ENCODE measurements around the gene ARID1B.

Gene ARID1B

GRCh38 chr6:156782691-156783320 lies 5.6 kb downstream of the ARID1B start:
- in situ Hi-C loops (cut with HindIII; ENCODE audit: low sequenced_read_pairs) = no loop called here
- H3K4me3 ChIP-seq (ENCODE audit: low read depth, low read length) = peak overlapping the region; percentile 34
- peak; percentile 40 for DNase-seq (ENCODE audit: low read depth, low spot score)
- no peak for TF ChIP-seq CTCF (IDR thresholded peaks at IDR 0.05; ENCODE audit: low read depth, low read length)

- TF ChIP-seq CTCF (IDR thresholded peaks at IDR 0.05; ENCODE audit: low read depth, low read length) = no peak
- H3K4me3 ChIP-seq (ENCODE audit: low read depth, low read length) = no peak overlapping the region
- in situ Hi-C loops (cut with HindIII; ENCODE audit: low sequenced_read_pairs) = no loop called here
- DNase-seq (ENCODE audit: low read depth, low spot score) = no peak
These were observed 6.8 kb downstream of the ARID1B start for GRCh38 chr6:156783958-156784357.

- in situ Hi-C loops (cut with HindIII; ENCODE audit: low sequenced_read_pairs) = no loop called here
These were observed 9.5 kb downstream of the ARID1B start for GRCh38 chr6:156786652-156787051.

GRCh38 chr6:156787569-156788492 lies 10.7 kb downstream of the ARID1B start:
- no peak for DNase-seq (ENCODE audit: low read depth, low spot score)
- H3K4me3 ChIP-seq (ENCODE audit: low read depth, low read length) = no peak overlapping the region
- in situ Hi-C loops (cut with HindIII; ENCODE audit: low sequenced_read_pairs) = no loop called here
- no peak for TF ChIP-seq CTCF (IDR thresholded peaks at IDR 0.05; ENCODE audit: low read depth, low read length)

More at GRCh38 chr6:156786652-156787051, 9.5 kb downstream of the ARID1B start:
- no peak overlapping the region for H3K4me3 ChIP-seq (ENCODE audit: low read depth, low read length)
- DNase-seq (ENCODE audit: low read depth, low spot score) = no peak
- TF ChIP-seq CTCF (IDR thresholded peaks at IDR 0.05; ENCODE audit: low read depth, low read length) = no peak

- no peak for DNase-seq (ENCODE audit: low read depth, low spot score)
- TF ChIP-seq CTCF (IDR thresholded peaks at IDR 0.05; ENCODE audit: low read depth, low read length) = no peak
- in situ Hi-C loops (cut with HindIII; ENCODE audit: low sequenced_read_pairs) = no loop called here
- no peak overlapping the region for H3K4me3 ChIP-seq (ENCODE audit: low read depth, low read length)
These were observed 12.1 kb downstream of the ARID1B start for GRCh38 chr6:156789081-156789943.

- in situ Hi-C loops (cut with HindIII; ENCODE audit: low sequenced_read_pairs) = no loop called here
- no peak overlapping the region for H3K4me3 ChIP-seq (ENCODE audit: low read depth, low read length)
- DNase-seq (ENCODE audit: low read depth, low spot score) = no peak
- TF ChIP-seq CTCF (IDR thresholded peaks at IDR 0.05; ENCODE audit: low read depth, low read length) = no peak
These were observed 13.6 kb downstream of the ARID1B start for GRCh38 chr6:156790711-156791319.
